ENCODE data around the gene NXPH4. TPM values are rescaled to one million over a fixed set of nuclear protein-coding genes. Genes with fewer than 3 reads are reported as not detected.
A peak's percentile ranks its signal among the peaks of the same experiment; 100 is the strongest.

The NXPH4 gene
- total RNA-seq, 4 donors from 2014 or later: not detected

GRCh38 chr12:57224973-57225679 lies 8.5 kb downstream of the NXPH4 start:
- in situ Hi-C loops (cut with MboI; ENCODE audit: low sequenced_read_pairs in 4 of 4): no loop called here
- TF ChIP-seq POLR2A (IDR thresholded peaks at IDR 0.05) (no peak), CTCF (IDR thresholded peaks at IDR 0.05 in 4 of 5, conservative IDR thresholded peaks at IDR 0.05 in 1 of 5) (peak; percentile 18 to 53 (median 47))
- DNase-seq (no peak), ATAC-seq (no peak)
- Histone ChIP-seq H3K27me3 (peaks cover 44 to 62% (median 52%) of the 10 kb centered on the region in 3 donors), H3K27ac (no peak overlapping the region), H3K4me3 (no peak overlapping the region), H3K36me3 (no peaks in the 10 kb centered on the region), H3K4me1 (peaks cover 1 to 3% of the 10 kb centered on the region in 2 donors), H3K9me3 (no peaks in the 10 kb centered on the region)
- intact Hi-C loops (cut with DNase I; ENCODE audit: low total_unique reads): no loop called here

- intact Hi-C loops (cut with DNase I; ENCODE audit: low total_unique reads): no loop called here
- ATAC-seq (no peak), DNase-seq (no peak)
- no peak overlapping the region for H3K4me3 ChIP-seq
- peaks cover 7 to 9% of the 10 kb centered on the region in 2 donors for H3K4me1 ChIP-seq
- peaks cover 39 to 56% (median 49%) of the 10 kb centered on the region in 3 donors for H3K27me3 ChIP-seq
- TF ChIP-seq CTCF (IDR thresholded peaks at IDR 0.05 in 4 of 5, conservative IDR thresholded peaks at IDR 0.05 in 1 of 5) (no peak), POLR2A (IDR thresholded peaks at IDR 0.05) (no peak)
- H3K9me3 ChIP-seq: no peaks in the 10 kb centered on the region
- H3K27ac ChIP-seq: no peak overlapping the region
- in situ Hi-C loops (cut with MboI; ENCODE audit: low sequenced_read_pairs in 4 of 4): no loop called here
- no peaks in the 10 kb centered on the region for H3K36me3 ChIP-seq
These were observed 9.2 kb downstream of the NXPH4 start for GRCh38 chr12:57225680-57226210.

GRCh38 chr12:57226588-57227314 lies 10.2 kb downstream of the NXPH4 start:
- in situ Hi-C loops (cut with MboI; ENCODE audit: low sequenced_read_pairs in 4 of 4) (no loop called here), intact Hi-C loops (cut with DNase I; ENCODE audit: low total_unique reads) (no loop called here)
- TF ChIP-seq CTCF (IDR thresholded peaks at IDR 0.05 in 4 of 5, conservative IDR thresholded peaks at IDR 0.05 in 1 of 5) (no peak), POLR2A (IDR thresholded peaks at IDR 0.05) (no peak)
- peaks cover 29 to 46% (median 39%) of the 10 kb centered on the region in 3 donors for H3K27me3 ChIP-seq
- no peak overlapping the region for H3K4me3 ChIP-seq
- no peaks in the 10 kb centered on the region for H3K36me3 ChIP-seq
- DNase-seq (no peak), ATAC-seq (no peak)
- H3K9me3 ChIP-seq: no peaks in the 10 kb centered on the region
- peaks cover 10 to 12% of the 10 kb centered on the region in 2 donors for H3K4me1 ChIP-seq
- H3K27ac ChIP-seq: no peak overlapping the region

GRCh38 chr12:57227315-57228115 lies 10.9 kb downstream of the NXPH4 start:
- DNase-seq (no peak), ATAC-seq (no peak)
- H3K4me3 ChIP-seq: no peak overlapping the region
- peaks cover 0 to 2% of the 10 kb centered on the region in 2 donors for H3K36me3 ChIP-seq
- no peak overlapping the region for H3K27ac ChIP-seq
- in situ Hi-C loops (cut with MboI; ENCODE audit: low sequenced_read_pairs in 4 of 4) (no loop called here), intact Hi-C loops (cut with DNase I; ENCODE audit: low total_unique reads) (no loop called here)
- TF ChIP-seq CTCF (IDR thresholded peaks at IDR 0.05 in 4 of 5, conservative IDR thresholded peaks at IDR 0.05 in 1 of 5) (no peak), POLR2A (IDR thresholded peaks at IDR 0.05) (no peak)
- no peaks in the 10 kb centered on the region for H3K9me3 ChIP-seq
- H3K27me3 ChIP-seq: peaks cover 24 to 39% (median 31%) of the 10 kb centered on the region in 3 donors
- H3K4me1 ChIP-seq: peaks cover 10 to 12% of the 10 kb centered on the region in 2 donors

Measured in gastrocnemius medialis (tissue), 4 donors.